H1 (cell line): ENCODE measurements around the gene GASK1B. TPM values are rescaled to one million over a fixed set of nuclear protein-coding genes. Genes with fewer than 3 reads are reported as not detected.

Experiments used
- CTCF ChIA-PET: fragments of 300-600 bp; sonication (Branson Sonifier 250); formaldehyde crosslinking; loops from one replicate; lab custom pipeline; 2021; ENCODE audit not compliant: partially characterized antibody; lab: Charles Lee
- POLR2A ChIA-PET: fragments of 300-600 bp; sonication (Branson Sonifier 250); formaldehyde crosslinking; loops from one replicate; lab custom pipeline; 2021; ENCODE audit warnings: inconsistent platforms; ENCODE audit not compliant: partially characterized antibody; lab: Charles Lee
- DNase-seq, 2 experiments: peaks; one replicate each; pipeline versions ENCODE4 v3.0.0 to v3.0.0-alpha.2; 2010 to 2022; ENCODE audit warnings: low spot score in 2 of 2, low read depth in 1 of 2, mixed read lengths in 1 of 2
- FAIRE-seq: peaks from 2 replicates; lab custom pipeline; 2011; peaks lifted over from hg19 to GRCh38; lab: Jason Lieb, UNC
- H2AFZ ChIP-seq: 2 replicates; pipeline ENCODE4 v1.8.1; 2012; ENCODE audit warnings: low read length, inconsistent platforms
- H2AK5ac ChIP-seq: 2 replicates; pipeline ENCODE4 v1.6.1; 2013; ENCODE audit warnings: low read depth, low read length
- H2BK120ac ChIP-seq: replicated peaks from 2 replicates; pipeline ENCODE3; 2013; ENCODE audit warnings: low read depth, low read length, inconsistent platforms
- H2BK12ac ChIP-seq: 2 replicates; pipeline ENCODE4 v1.6.1; 2013; ENCODE audit warnings: low read depth, low read length
- H2BK15ac ChIP-seq: 2 replicates; pipeline ENCODE4 v1.6.1; 2013; ENCODE audit warnings: low read length
- H2BK20ac ChIP-seq: 2 replicates; pipeline ENCODE4 v1.6.1; 2013; ENCODE audit warnings: low read length
- H2BK5ac ChIP-seq: 2 replicates; pipeline ENCODE4 v1.6.1; 2013; ENCODE audit warnings: low read depth, low read length
- H3K14ac ChIP-seq: 2 replicates; pipeline ENCODE4 v1.6.1; 2013; ENCODE audit warnings: inconsistent platforms; ENCODE audit not compliant: insufficient read length
- H3K18ac ChIP-seq: 2 replicates; pipeline ENCODE4 v1.6.1; 2013; ENCODE audit warnings: low read length; ENCODE audit errors: extremely low read depth
- H3K23ac ChIP-seq: 2 replicates; pipeline ENCODE4 v1.6.1; 2013; ENCODE audit warnings: inconsistent platforms; ENCODE audit not compliant: insufficient read length
- H3K23me2 ChIP-seq: 2 replicates; pipeline ENCODE4 v1.6.1; 2013; ENCODE audit warnings: low read depth, low read length
- H3K27ac ChIP-seq: 2 replicates; pipeline ENCODE4 v1.6.1; 2011; ENCODE audit warnings: low read depth, low read length, inconsistent platforms
- H3K27me3 ChIP-seq, 4 experiments: replicated peaks in 1 of 4; 1 replicate in 1 of 4; 2 replicates in 3 of 4; pipeline versions ENCODE4 v1.6.1 to v1.8.1; 2011 to 2013; ENCODE audit warnings: low read length in 3 of 4, mild to moderate bottlenecking in 3 of 4, inconsistent platforms in 2 of 4, mixed read lengths in 2 of 4, moderate library complexity in 1 of 4; ENCODE audit not compliant: control insufficient read depth in 3 of 4, insufficient read depth in 3 of 4; ENCODE audit errors: extremely low read depth in 1 of 4
- H3K36me3 ChIP-seq, 4 experiments: 2 replicates each; pipeline versions ENCODE4 v1.6.1 to v1.8.1; 2011 to 2013; ENCODE audit warnings: mild to moderate bottlenecking in 4 of 4, low read length in 3 of 4, moderate library complexity in 2 of 4, control low read depth in 1 of 4, inconsistent platforms in 1 of 4; ENCODE audit not compliant: insufficient read depth in 4 of 4, control insufficient read depth in 2 of 4
- H3K4ac ChIP-seq: replicated peaks from 2 replicates; pipeline ENCODE3; 2013; ENCODE audit warnings: low read length, low read depth, mixed read lengths, inconsistent platforms; ENCODE audit not compliant: insufficient read length
- H3K4me1 ChIP-seq, 4 experiments: replicated peaks in 1 of 4; 1 replicate in 1 of 4; 2 replicates in 3 of 4; pipeline versions ENCODE4 v1.6.1 to v1.8.1; 2011 to 2013; ENCODE audit warnings: low read length in 3 of 4, inconsistent platforms in 2 of 4, mixed read lengths in 1 of 4; ENCODE audit not compliant: insufficient read depth in 4 of 4, control insufficient read depth in 3 of 4
- H3K4me2 ChIP-seq, 2 experiments: 2 replicates each; pipeline versions ENCODE4 v1.6.1 to v1.8.1; 2011 to 2013; ENCODE audit warnings: low read depth in 2 of 2, low read length in 2 of 2, control low read depth in 1 of 2, inconsistent platforms in 1 of 2, mild to moderate bottlenecking in 1 of 2; ENCODE audit not compliant: insufficient read depth in 1 of 2
- H3K4me3 ChIP-seq, 4 experiments: fragments of 200-600, 300-600 bp in 1 of 4; sonication (generic), shearing (Covaris generic), sonication (Bioruptor Twin) in 1 of 4; 2 replicates each; pipeline versions ENCODE4 v1.5.1 to v1.8.1; 2011 to 2016; ENCODE audit warnings: low read length in 4 of 4, low read depth in 3 of 4, control low read depth in 2 of 4, inconsistent platforms in 2 of 4, mild to moderate bottlenecking in 2 of 4, mixed read lengths in 1 of 4, moderate library complexity in 1 of 4; ENCODE audit not compliant: insufficient read depth in 2 of 4; ENCODE audit errors: extremely low read depth in 1 of 4
- H3K56ac ChIP-seq: replicated peaks from 2 replicates; pipeline ENCODE3; 2013; ENCODE audit warnings: low read depth, mild to moderate bottlenecking, mixed read lengths, low read length, inconsistent platforms; ENCODE audit not compliant: insufficient read length
- H3K79me1 ChIP-seq: 2 replicates; pipeline ENCODE4 v1.6.1; 2013; ENCODE audit warnings: low read depth, low read length, control low read depth
- H3K79me2 ChIP-seq, 2 experiments: 2 replicates each; pipeline versions ENCODE4 v1.6.1 to v1.8.1; 2012 to 2013; ENCODE audit warnings: low read length in 2 of 2, mild to moderate bottlenecking in 2 of 2, inconsistent platforms in 1 of 2; ENCODE audit not compliant: insufficient read depth in 2 of 2, control insufficient read depth in 1 of 2
- H3K9ac ChIP-seq, 4 experiments: replicated peaks in 1 of 4; 1 replicate in 1 of 4; 2 replicates in 3 of 4; pipeline versions ENCODE4 v1.6.1 to v1.8.1; 2011 to 2013; ENCODE audit warnings: low read depth in 3 of 4, low read length in 3 of 4, control low read depth in 2 of 4, mild to moderate bottlenecking in 2 of 4, moderate library complexity in 2 of 4, inconsistent platforms in 1 of 4; ENCODE audit errors: extremely low read depth in 1 of 4
- H3K9me3 ChIP-seq, 2 experiments: 2 replicates each; pipeline versions ENCODE4 v1.6.1 to v1.8.1; 2012 to 2013; ENCODE audit warnings: mild to moderate bottlenecking in 2 of 2, moderate library complexity in 2 of 2, control low read depth in 1 of 2, inconsistent platforms in 1 of 2, low read depth in 1 of 2, low read length in 1 of 2, mixed read lengths in 1 of 2; ENCODE audit not compliant: insufficient read depth in 2 of 2
- H4K20me1 ChIP-seq, 2 experiments: replicated peaks in 1 of 2; 2 replicates each; pipeline versions ENCODE3 to v1.8.1; 2011 to 2013; ENCODE audit warnings: inconsistent platforms in 2 of 2, low read length in 2 of 2, mild to moderate bottlenecking in 1 of 2; ENCODE audit not compliant: insufficient read depth in 2 of 2, control insufficient read depth in 1 of 2
- H4K5ac ChIP-seq: 2 replicates; pipeline ENCODE4 v1.6.1; 2013; ENCODE audit warnings: low read length, low read depth, mixed read lengths, inconsistent platforms; ENCODE audit not compliant: insufficient read length
- H4K8ac ChIP-seq: 2 replicates; pipeline ENCODE4 v1.8.0; 2013; ENCODE audit warnings: mild to moderate bottlenecking, moderate library complexity, low read length, inconsistent platforms; ENCODE audit not compliant: insufficient read depth; ENCODE audit errors: extremely low read depth
- H4K91ac ChIP-seq: replicated peaks from 2 replicates; pipeline ENCODE3; 2013; ENCODE audit warnings: low read length, mixed read lengths, inconsistent platforms; ENCODE audit not compliant: insufficient read length
- ATF2 ChIP-seq: IDR thresholded peaks from 2 replicates; pipeline ENCODE4 v1.6.1; 2012; ENCODE audit warnings: low read length, inconsistent platforms
- JUND ChIP-seq: IDR thresholded peaks from 2 replicates; pipeline ENCODE4 v1.6.1; 2011; ENCODE audit warnings: mild to moderate bottlenecking, improper control_type of control experiment, low read length
- NANOG ChIP-seq: IDR thresholded peaks from 2 replicates; pipeline ENCODE4 v1.6.1; 2011; ENCODE audit warnings: low read length, low read depth, mild to moderate bottlenecking, inconsistent platforms; ENCODE audit not compliant: insufficient read depth, poor library complexity, severe bottlenecking
- RBBP5 ChIP-seq: IDR thresholded peaks from 2 replicates; pipeline ENCODE4 v1.7.1; 2012; ENCODE audit warnings: low read depth, mild to moderate bottlenecking, inconsistent platforms, low read length, moderate library complexity, borderline replicate concordance
- SIN3A ChIP-seq, 2 experiments: IDR thresholded peaks in 1 of 2; conservative IDR thresholded peaks in 1 of 2; 2 replicates each; pipeline ENCODE4 v1.6.1; 2011 to 2012; ENCODE audit warnings: low read length in 2 of 2, improper control_type of control experiment in 1 of 2, low read depth in 1 of 2, mild to moderate bottlenecking in 1 of 2
- WGBS, 2 experiments: shearing (Covaris generic) in 1 of 2; methylation state at CpG; one replicate each; pipeline versions ENCODE4 v1.1.6 to v1.1.7; 2013 to 2015; ENCODE audit warnings: low lambda C conversion rate in 2 of 2, mixed read lengths in 2 of 2, inconsistent platforms in 1 of 2, low coverage in 1 of 2, missing lambda C conversion rate in 1 of 2; ENCODE audit not compliant: insufficient replicate concordance in 2 of 2, insufficient coverage in 1 of 2, insufficient read length in 1 of 2; ENCODE audit errors: extremely low coverage in 1 of 2, missing lambda C conversion rate in 1 of 2; 5-methylcytosine and 5-hydroxymethylcytosine counted together
- polyA plus RNA-seq, 7 experiments: library from polyadenylated mRNA; depleted of rRNA in 3 of 7; stranded (reverse) in 5 of 7; unstranded in 2 of 7; fragments of >200 nt in 5 of 7; fragments of 200-250 nt in 2 of 7; gene quantifications; 1 replicate in 5 of 7; 2 replicates in 1 of 7; 4 replicates in 1 of 7; pipeline versions ENCODE4 v1.2.1 to v1.2.3, GENCODE V29; 2011 to 2013; ENCODE audit warnings: missing spikeins in 2 of 7, mixed read lengths in 2 of 7
- total RNA-seq: library from RNA; stranded (reverse); fragmentation: NEBNext Ultra II Directional; extraction: Animal tissue kit (Norgen Biotek cat#: 25700); gene quantifications from 2 replicates; pipeline ENCODE4 v1.2.1, GENCODE V29; 2021

Gene GASK1B
- total and polyA plus RNA-seq, 2 of the 8 experiments (the other 6 are each of a cell fraction or from before 2014, with no cell fraction given) = not detected

- no peak for FAIRE-seq
These were observed 19.8 kb upstream of the GASK1B start for GRCh38 chr4:158192439-158193158.

More at GRCh38 chr4:158192439-158193158, 19.8 kb upstream of the GASK1B start:
- H3K9me3 ChIP-seq = no peaks in the 10 kb centered on the region
- no peak overlapping the region for H3K9ac ChIP-seq
- no peak overlapping the region for H2BK15ac ChIP-seq
- no peaks in the 10 kb centered on the region for H4K20me1 ChIP-seq
- no peak overlapping the region for H2BK120ac ChIP-seq
- no peak overlapping the region for H3K23ac ChIP-seq
- POLR2A ChIA-PET = no interaction called here
- no peak overlapping the region for H2BK5ac ChIP-seq
- no peaks in the 10 kb centered on the region for H3K27me3 ChIP-seq
- no peak overlapping the region for H2AFZ ChIP-seq
- H3K79me2 ChIP-seq = no peaks in the 10 kb centered on the region
- no peak overlapping the region for H4K91ac ChIP-seq
- H3K4ac ChIP-seq = no peak overlapping the region
- CTCF ChIA-PET = interaction anchor here (0.5 to 7.6 kb wide), 30 partner anchors 9 to 718 kb away, joined by 3 to 102 read pairs (median 4); partner anchors contain the start of gene TMEM144
- H3K4me2 ChIP-seq = no peak overlapping the region
- H3K56ac ChIP-seq = no peak overlapping the region
- no peak overlapping the region for H2AK5ac ChIP-seq
- H3K4me1 ChIP-seq = no peaks in the 10 kb centered on the region
- H2BK20ac ChIP-seq = no peak overlapping the region
- H3K27ac ChIP-seq = no peak overlapping the region
- no peaks in the 10 kb centered on the region for H3K23me2 ChIP-seq
- no peak for TF ChIP-seq RBBP5
- TF ChIP-seq JUND = no peak
- no peak for TF ChIP-seq ATF2
- no peak for TF ChIP-seq SIN3A (conservative IDR thresholded peaks at IDR 0.05 in 1 of 2, IDR thresholded peaks at IDR 0.05 in 1 of 2; ENCODE audit: low read depth in 1 of 2, low read length in 2 of 2)
- TF ChIP-seq NANOG = no peak
- no peaks in the 10 kb centered on the region for H3K79me1 ChIP-seq
- DNase-seq = no peak
- no peak overlapping the region for H3K4me3 ChIP-seq
- H4K8ac ChIP-seq = no peak overlapping the region
- H2BK12ac ChIP-seq = no peak overlapping the region
- no peak overlapping the region for H4K5ac ChIP-seq
- H3K18ac ChIP-seq = no peak overlapping the region
- no peak overlapping the region for H3K14ac ChIP-seq
- H3K36me3 ChIP-seq = no peaks in the 10 kb centered on the region
- WGBS, 2 experiments = 90% methylated on average over 5 of the region's 5 CpGs; no CpG with 5 or more reads in 1 of the 2 experiments
